Measurements from ENCODE around the gene SMCR8. TPM values are rescaled to one million over a fixed set of nuclear protein-coding genes. Genes with fewer than 3 reads are reported as not detected.

Gene SMCR8
- total RNA-seq, 1 experiment from 2014 or later, result 22.4 TPM

DNA sequence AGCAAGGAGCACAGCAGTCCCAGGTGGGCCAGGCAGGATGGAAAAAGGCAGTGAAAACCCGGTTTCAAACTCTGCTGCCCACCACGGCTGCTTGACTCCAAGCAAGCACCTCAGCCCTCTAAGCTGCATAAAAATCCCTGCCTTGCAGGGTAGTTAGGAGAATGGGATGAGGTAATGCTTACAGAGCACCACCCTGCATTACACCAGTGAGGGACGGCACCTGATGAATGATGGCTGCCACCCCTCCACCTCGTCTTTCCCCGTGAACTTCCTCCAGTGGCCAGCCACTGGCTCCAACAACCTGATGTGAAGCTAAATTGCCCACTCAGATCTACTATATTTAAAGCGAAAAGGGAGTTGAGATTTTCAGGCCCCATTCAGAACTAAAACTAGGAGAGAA lies 33.3 kb upstream of the SMCR8 start:
- Histone ChIP-seq H3K9ac (ENCODE audit: extremely low read depth, insufficient read length, low read length) (no peak overlapping the region), H3K4me1 (ENCODE audit: insufficient read depth, low read length) (no peaks in the 10 kb centered on the region), H2AFZ (ENCODE audit: low read length) (no peak overlapping the region), H3K56ac (ENCODE audit: insufficient read length, low read depth, low read length) (no peak overlapping the region), H2BK20ac (ENCODE audit: low read depth, low read length, poor library complexity, severe bottlenecking) (no peak overlapping the region), H2BK15ac (ENCODE audit: low read depth, low read length) (no peak overlapping the region), H2AK5ac (ENCODE audit: insufficient read length, low read length) (no peak overlapping the region), H4K91ac (ENCODE audit: insufficient read length, low read depth, low read length) (no peak overlapping the region), H3K18ac (ENCODE audit: insufficient read length, low read depth, low read length) (no peak overlapping the region), H4K5ac (ENCODE audit: insufficient read length, low read depth, low read length) (no peak overlapping the region), H3K79me2 (ENCODE audit: insufficient read depth, low read length) (no peaks in the 10 kb centered on the region), H3K14ac (ENCODE audit: insufficient read depth, low read length) (no peak overlapping the region), H4K20me1 (ENCODE audit: control insufficient read depth, insufficient read depth, insufficient read length) (no peaks in the 10 kb centered on the region), H3K27me3 (ENCODE audit: insufficient read depth, low read length) (no peaks in the 10 kb centered on the region), H2BK5ac (ENCODE audit: insufficient read length, low read length) (no peak overlapping the region), H3K79me1 (ENCODE audit: insufficient read depth, low read depth, low read length, poor library complexity, severe bottlenecking) (no peaks in the 10 kb centered on the region), H3K9me3 (ENCODE audit: control insufficient read depth, low read depth, low read length) (no peaks in the 10 kb centered on the region), H3K4me2 (ENCODE audit: insufficient read depth, insufficient read length, low read length) (no peak overlapping the region), H3T11ph (ENCODE audit: low read length) (no peak overlapping the region), H4K8ac (replicated peaks; ENCODE audit: insufficient read length, low read depth, low read length) (no peak overlapping the region), H2BK12ac (ENCODE audit: insufficient read length, low read depth, low read length) (no peak overlapping the region), H2BK120ac (ENCODE audit: low read depth, low read length, poor library complexity, severe bottlenecking) (no peak overlapping the region), H3K23me2 (ENCODE audit: insufficient read length, low read depth, low read length, poor library complexity, severe bottlenecking) (no peaks in the 10 kb centered on the region), H3K4ac (ENCODE audit: low read depth, low read length) (no peak overlapping the region), H3K23ac (ENCODE audit: insufficient read length, low read depth, low read length) (no peak overlapping the region), H3K27ac (ENCODE audit: insufficient read length, low read depth, low read length) (no peak overlapping the region)
- no peaks in the 10 kb centered on the region for H3K4me1 Mint-ChIP-seq
- no peak overlapping the region for H3K27ac Mint-ChIP-seq
- TF ChIP-seq, protein P1, sequence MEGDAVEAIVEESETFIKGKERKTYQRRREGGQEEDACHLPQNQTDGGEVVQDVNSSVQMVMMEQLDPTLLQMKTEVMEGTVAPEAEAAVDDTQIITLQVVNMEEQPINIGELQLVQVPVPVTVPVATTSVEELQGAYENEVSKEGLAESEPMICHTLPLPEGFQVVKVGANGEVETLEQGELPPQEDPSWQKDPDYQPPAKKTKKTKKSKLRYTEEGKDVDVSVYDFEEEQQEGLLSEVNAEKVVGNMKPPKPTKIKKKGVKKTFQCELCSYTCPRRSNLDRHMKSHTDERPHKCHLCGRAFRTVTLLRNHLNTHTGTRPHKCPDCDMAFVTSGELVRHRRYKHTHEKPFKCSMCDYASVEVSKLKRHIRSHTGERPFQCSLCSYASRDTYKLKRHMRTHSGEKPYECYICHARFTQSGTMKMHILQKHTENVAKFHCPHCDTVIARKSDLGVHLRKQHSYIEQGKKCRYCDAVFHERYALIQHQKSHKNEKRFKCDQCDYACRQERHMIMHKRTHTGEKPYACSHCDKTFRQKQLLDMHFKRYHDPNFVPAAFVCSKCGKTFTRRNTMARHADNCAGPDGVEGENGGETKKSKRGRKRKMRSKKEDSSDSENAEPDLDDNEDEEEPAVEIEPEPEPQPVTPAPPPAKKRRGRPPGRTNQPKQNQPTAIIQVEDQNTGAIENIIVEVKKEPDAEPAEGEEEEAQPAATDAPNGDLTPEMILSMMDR (conservative IDR thresholded peaks at IDR 0.05), result no peak
- peaks cover 48 to 85% (median 84%) of the 10 kb centered on the region in 3 experiments; a peak in 6 of 7 replicates for H3K36me3 Mint-ChIP-seq (ENCODE audit: insufficient read depth in 1 of 3, low read depth in 3 of 3)
- no peak overlapping the region for H3K4me3 Mint-ChIP-seq
- no peaks in the 10 kb centered on the region for H3K9me3 Mint-ChIP-seq
- no peak for DNase-seq
- H3K27me3 Mint-ChIP-seq (ENCODE audit: low read depth), result no peaks in the 10 kb centered on the region
- no CpG with 5 or more reads among the region's 6 CpGs for WGBS (ENCODE audit: extremely low coverage, insufficient read length, low lambda C conversion rate)
